Measurements from ENCODE around the gene NKTR. TPM values are rescaled to one million over a fixed set of nuclear protein-coding genes. Genes with fewer than 3 reads are reported as not detected.

Gene NKTR
- total and polyA plus RNA-seq, 2 experiments from 2014 or later: 81.3 to 117 TPM

DNA sequence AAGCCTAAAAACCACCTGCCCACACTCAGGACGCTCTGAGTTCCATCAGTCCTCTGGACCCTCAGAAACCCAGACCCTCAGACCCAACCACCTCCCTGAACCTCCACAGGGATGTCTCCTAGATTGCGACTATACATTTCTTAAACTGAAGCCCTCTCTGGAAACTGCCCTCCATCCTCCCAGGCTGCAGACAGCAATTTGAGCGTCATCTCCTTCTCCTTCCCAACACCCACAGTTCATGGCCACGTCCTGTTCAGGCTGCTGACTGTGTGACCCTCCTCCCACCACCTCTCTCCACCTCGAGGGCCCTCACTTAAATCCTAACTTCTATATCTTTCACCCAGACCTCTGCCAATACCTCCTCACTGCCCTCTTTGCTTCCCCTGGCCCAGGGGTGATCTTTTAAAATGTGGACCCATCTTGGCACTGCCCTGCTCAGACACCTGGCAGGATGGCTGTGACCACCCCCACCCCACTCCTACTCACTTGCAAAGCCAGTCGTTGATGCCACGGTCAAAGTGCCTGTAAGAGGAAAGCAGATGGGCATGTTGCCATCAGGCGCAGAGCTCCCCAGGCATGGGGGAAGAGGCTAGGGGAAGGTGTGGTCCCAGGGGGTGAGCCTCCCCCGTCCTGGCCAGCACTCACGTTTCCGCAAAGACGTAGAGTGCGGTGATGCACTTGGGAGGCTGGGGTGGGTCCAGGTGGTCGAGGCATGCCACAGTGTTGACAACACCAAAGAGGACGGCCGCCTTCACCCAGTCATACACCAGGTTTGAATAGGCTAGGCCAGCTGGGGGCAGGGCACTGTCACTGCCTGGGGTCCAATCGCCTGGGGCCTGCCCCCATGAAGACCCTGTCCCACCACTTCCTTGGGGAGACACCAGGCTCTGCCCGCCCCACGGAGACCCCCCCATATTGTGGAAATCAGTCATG is 96.1 kb downstream of the NKTR start:
- H3K36me3 Mint-ChIP-seq (ENCODE audit: low read depth): no peaks in the 10 kb centered on the region
- Histone ChIP-seq H3K79me2 (replicated peaks; ENCODE audit: insufficient read depth) (no peaks in the 10 kb centered on the region), H2AFZ (no peak overlapping the region), H3K27ac (ENCODE audit: low read depth) (no peak overlapping the region), H3K36me3 (ENCODE audit: insufficient read depth) (no peaks in the 10 kb centered on the region), H3K4me3 (no peak overlapping the region), H3F3A (replicated peaks; ENCODE audit: low read depth) (no peaks in the 10 kb centered on the region), H3K4me1 (ENCODE audit: insufficient read depth) (no peaks in the 10 kb centered on the region), H3K4me2 (no peak overlapping the region), H4K20me1 (replicated peaks; ENCODE audit: insufficient read depth) (no peaks in the 10 kb centered on the region), H3K9me2 (ENCODE audit: insufficient read depth) (no peaks in the 10 kb centered on the region), H3K27me3 (ENCODE audit: insufficient read depth) (no peaks in the 10 kb centered on the region)
- no peak overlapping the region for H3K27ac Mint-ChIP-seq
- DNase-seq (ENCODE audit: low spot score) (no peak), ATAC-seq (no peak)
- H3K4me1 Mint-ChIP-seq: peaks cover 5% of the 10 kb centered on the region; the same call in 2 of the 3 replicates
- no peak overlapping the region for H3K4me3 Mint-ChIP-seq
- H3K27me3 Mint-ChIP-seq (ENCODE audit: insufficient read depth, low read depth, poor library complexity): no peaks in the 10 kb centered on the region
- no peaks in the 10 kb centered on the region for H3K9me3 Mint-ChIP-seq
- TF ChIP-seq ZNF331 (CRISPR knock-in tag; IDR thresholded peaks at IDR 0.05; ENCODE audit: low read depth) (no peak), EZH2 (IDR thresholded peaks at IDR 0.05; ENCODE audit: low read depth, unreplicated experiment) (no peak), EZH2phosphoT487 (IDR thresholded peaks at IDR 0.05; ENCODE audit: unreplicated experiment) (no peak), NANOG (IDR thresholded peaks at IDR 0.05; ENCODE audit: borderline replicate concordance) (no peak), JUNB (IDR thresholded peaks at IDR 0.05; ENCODE audit: unreplicated experiment) (no peak), POLR2AphosphoS5 (IDR thresholded peaks at IDR 0.05; ENCODE audit: low read depth) (no peak)
- TF ChIP-seq, protein P1, sequence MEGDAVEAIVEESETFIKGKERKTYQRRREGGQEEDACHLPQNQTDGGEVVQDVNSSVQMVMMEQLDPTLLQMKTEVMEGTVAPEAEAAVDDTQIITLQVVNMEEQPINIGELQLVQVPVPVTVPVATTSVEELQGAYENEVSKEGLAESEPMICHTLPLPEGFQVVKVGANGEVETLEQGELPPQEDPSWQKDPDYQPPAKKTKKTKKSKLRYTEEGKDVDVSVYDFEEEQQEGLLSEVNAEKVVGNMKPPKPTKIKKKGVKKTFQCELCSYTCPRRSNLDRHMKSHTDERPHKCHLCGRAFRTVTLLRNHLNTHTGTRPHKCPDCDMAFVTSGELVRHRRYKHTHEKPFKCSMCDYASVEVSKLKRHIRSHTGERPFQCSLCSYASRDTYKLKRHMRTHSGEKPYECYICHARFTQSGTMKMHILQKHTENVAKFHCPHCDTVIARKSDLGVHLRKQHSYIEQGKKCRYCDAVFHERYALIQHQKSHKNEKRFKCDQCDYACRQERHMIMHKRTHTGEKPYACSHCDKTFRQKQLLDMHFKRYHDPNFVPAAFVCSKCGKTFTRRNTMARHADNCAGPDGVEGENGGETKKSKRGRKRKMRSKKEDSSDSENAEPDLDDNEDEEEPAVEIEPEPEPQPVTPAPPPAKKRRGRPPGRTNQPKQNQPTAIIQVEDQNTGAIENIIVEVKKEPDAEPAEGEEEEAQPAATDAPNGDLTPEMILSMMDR (conservative IDR thresholded peaks at IDR 0.05; ENCODE audit: low read depth in 2 of 2): no peak

- Histone ChIP-seq H3K4me3 (no peak overlapping the region), H3K36me3 (ENCODE audit: insufficient read depth) (no peaks in the 10 kb centered on the region), H3K27me3 (ENCODE audit: insufficient read depth) (no peaks in the 10 kb centered on the region), H3K79me2 (replicated peaks; ENCODE audit: insufficient read depth) (no peaks in the 10 kb centered on the region), H3K27ac (ENCODE audit: low read depth) (no peak overlapping the region), H3K4me2 (no peak overlapping the region), H3K9me2 (ENCODE audit: insufficient read depth) (no peaks in the 10 kb centered on the region), H3K4me1 (ENCODE audit: insufficient read depth) (no peaks in the 10 kb centered on the region), H4K20me1 (replicated peaks; ENCODE audit: insufficient read depth) (no peaks in the 10 kb centered on the region), H3F3A (replicated peaks; ENCODE audit: low read depth) (no peaks in the 10 kb centered on the region), H2AFZ (no peak overlapping the region)
- Mint-ChIP-seq H3K36me3 (ENCODE audit: low read depth) (no peaks in the 10 kb centered on the region), H3K27ac (no peak overlapping the region), H3K4me3 (no peak overlapping the region), H3K4me1 (peaks cover 5% of the 10 kb centered on the region; the same call in 2 of the 3 replicates), H3K9me3 (no peaks in the 10 kb centered on the region), H3K27me3 (ENCODE audit: insufficient read depth, low read depth, poor library complexity) (peaks cover 1% of the 10 kb centered on the region)
- TF ChIP-seq, protein P2, sequence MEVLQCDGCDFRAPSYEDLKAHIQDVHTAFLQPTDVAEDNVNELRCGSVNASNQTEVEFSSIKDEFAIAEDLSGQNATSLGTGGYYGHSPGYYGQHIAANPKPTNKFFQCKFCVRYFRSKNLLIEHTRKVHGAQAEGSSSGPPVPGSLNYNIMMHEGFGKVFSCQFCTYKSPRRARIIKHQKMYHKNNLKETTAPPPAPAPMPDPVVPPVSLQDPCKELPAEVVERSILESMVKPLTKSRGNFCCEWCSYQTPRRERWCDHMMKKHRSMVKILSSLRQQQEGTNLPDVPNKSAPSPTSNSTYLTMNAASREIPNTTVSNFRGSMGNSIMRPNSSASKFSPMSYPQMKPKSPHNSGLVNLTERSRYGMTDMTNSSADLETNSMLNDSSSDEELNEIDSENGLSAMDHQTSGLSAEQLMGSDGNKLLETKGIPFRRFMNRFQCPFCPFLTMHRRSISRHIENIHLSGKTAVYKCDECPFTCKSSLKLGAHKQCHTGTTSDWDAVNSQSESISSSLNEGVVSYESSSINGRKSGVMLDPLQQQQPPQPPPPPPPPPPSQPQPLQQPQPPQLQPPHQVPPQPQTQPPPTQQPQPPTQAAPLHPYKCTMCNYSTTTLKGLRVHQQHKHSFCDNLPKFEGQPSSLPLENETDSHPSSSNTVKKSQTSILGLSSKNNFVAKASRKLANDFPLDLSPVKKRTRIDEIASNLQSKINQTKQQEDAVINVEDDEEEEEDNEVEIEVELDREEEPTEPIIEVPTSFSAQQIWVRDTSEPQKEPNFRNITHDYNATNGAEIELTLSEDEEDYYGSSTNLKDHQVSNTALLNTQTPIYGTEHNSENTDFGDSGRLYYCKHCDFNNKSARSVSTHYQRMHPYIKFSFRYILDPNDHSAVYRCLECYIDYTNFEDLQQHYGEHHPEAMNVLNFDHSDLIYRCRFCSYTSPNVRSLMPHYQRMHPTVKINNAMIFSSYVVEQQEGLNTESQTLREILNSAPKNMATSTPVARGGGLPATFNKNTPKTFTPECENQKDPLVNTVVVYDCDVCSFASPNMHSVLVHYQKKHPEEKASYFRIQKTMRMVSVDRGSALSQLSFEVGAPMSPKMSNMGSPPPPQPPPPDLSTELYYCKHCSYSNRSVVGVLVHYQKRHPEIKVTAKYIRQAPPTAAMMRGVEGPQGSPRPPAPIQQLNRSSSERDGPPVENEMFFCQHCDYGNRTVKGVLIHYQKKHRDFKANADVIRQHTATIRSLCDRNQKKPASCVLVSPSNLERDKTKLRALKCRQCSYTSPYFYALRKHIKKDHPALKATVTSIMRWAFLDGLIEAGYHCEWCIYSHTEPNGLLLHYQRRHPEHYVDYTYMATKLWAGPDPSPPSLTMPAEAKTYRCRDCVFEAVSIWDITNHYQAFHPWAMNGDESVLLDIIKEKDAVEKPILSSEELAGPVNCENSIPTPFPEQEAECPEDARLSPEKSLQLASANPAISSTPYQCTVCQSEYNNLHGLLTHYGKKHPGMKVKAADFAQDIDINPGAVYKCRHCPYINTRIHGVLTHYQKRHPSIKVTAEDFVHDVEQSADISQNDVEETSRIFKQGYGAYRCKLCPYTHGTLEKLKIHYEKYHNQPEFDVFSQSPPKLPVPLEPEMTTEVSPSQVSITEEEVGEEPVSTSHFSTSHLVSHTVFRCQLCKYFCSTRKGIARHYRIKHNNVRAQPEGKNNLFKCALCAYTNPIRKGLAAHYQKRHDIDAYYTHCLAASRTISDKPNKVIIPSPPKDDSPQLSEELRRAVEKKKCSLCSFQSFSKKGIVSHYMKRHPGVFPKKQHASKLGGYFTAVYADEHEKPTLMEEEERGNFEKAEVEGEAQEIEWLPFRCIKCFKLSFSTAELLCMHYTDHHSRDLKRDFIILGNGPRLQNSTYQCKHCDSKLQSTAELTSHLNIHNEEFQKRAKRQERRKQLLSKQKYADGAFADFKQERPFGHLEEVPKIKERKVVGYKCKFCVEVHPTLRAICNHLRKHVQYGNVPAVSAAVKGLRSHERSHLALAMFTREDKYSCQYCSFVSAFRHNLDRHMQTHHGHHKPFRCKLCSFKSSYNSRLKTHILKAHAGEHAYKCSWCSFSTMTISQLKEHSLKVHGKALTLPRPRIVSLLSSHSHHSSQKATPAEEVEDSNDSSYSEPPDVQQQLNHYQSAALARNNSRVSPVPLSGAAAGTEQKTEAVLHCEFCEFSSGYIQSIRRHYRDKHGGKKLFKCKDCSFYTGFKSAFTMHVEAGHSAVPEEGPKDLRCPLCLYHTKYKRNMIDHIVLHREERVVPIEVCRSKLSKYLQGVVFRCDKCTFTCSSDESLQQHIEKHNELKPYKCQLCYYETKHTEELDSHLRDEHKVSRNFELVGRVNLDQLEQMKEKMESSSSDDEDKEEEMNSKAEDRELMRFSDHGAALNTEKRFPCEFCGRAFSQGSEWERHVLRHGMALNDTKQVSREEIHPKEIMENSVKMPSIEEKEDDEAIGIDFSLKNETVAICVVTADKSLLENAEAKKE (CRISPR knock-in tag; IDR thresholded peaks at IDR 0.05): no peak
- TF ChIP-seq POLR2AphosphoS5 (IDR thresholded peaks at IDR 0.05; ENCODE audit: low read depth) (no peak), JUNB (IDR thresholded peaks at IDR 0.05; ENCODE audit: unreplicated experiment) (no peak), EZH2 (IDR thresholded peaks at IDR 0.05; ENCODE audit: low read depth, unreplicated experiment) (no peak)
- TF ChIP-seq, protein P1 (conservative IDR thresholded peaks at IDR 0.05; ENCODE audit: low read depth in 2 of 2): peak in 1 of 2 experiments; percentile 10; a peak in 1 of 4 replicates
- DNase-seq (ENCODE audit: low spot score): no peak
- no peak for ATAC-seq
Measured at GRCh38 chr3:42697289-42698051, 97.0 kb downstream of the NKTR start.

Data from GM23338 (cell line).